Activated CD4-positive, alpha-beta T cell treated with anti-CD3 and anti-CD28 coated beads, Interleukin-2, amount 10 ng/mL, durations not matched to agents 7 days and 5 days (primary cell): ENCODE measurements around the gene BCL7A. TPM values are rescaled to one million over a fixed set of nuclear protein-coding genes. Genes with fewer than 3 reads are reported as not detected.

ENCODE experiments used
- CTCF ChIA-PET: fragments of 350-600 bp; sonication (Branson Sonifier 250); formaldehyde crosslinking; loops from one replicate; lab custom pipeline; 2021; ENCODE audit warnings: antibody characterized with exemption; lab: Charles Lee
- POLR2A ChIA-PET: fragments of 350-600 bp; sonication (Branson Sonifier 250); formaldehyde crosslinking; loops from one replicate; lab custom pipeline; 2021; ENCODE audit warnings: antibody characterized with exemption; lab: Charles Lee
- DNase-seq: peaks from one replicate; pipeline ENCODE4 v3.0.0-alpha.2; 2020
- H3K27ac Mint-ChIP-seq: one replicate; pipeline ENCODE4 v1.8.0; 2021; ENCODE audit warnings: mild to moderate bottlenecking, moderate library complexity, mixed read lengths
- H3K27me3 Mint-ChIP-seq: one replicate; pipeline ENCODE4 v1.8.0; 2021; ENCODE audit warnings: mixed read lengths
- H3K36me3 Mint-ChIP-seq: one replicate; pipeline ENCODE4 v1.8.0; 2021; ENCODE audit warnings: low read depth, mixed read lengths
- H3K4me1 Mint-ChIP-seq: one replicate; pipeline ENCODE4 v1.8.0; 2021; ENCODE audit warnings: mixed read lengths
- H3K4me3 Mint-ChIP-seq: one replicate; pipeline ENCODE4 v1.8.0; 2021; ENCODE audit warnings: mild to moderate bottlenecking, moderate library complexity, mixed read lengths
- H3K9me3 Mint-ChIP-seq: one replicate; pipeline ENCODE4 v1.8.0; 2021; ENCODE audit warnings: mixed read lengths
- total RNA-seq, 2 experiments: library from RNA; stranded (reverse); gene quantifications; one replicate each; pipeline ENCODE4 v1.2.3, GENCODE V29; 2021

BCL7A gene
- total RNA-seq, 2 experiments from 2014 or later, result 8.5 to 8.7 TPM

GRCh38 chr12:121989276-121990113 is 32.2 kb upstream of the BCL7A start:
- Mint-ChIP-seq H3K27ac (peak overlapping the region; percentile 55), H3K27me3 (no peaks in the 10 kb centered on the region)
- POLR2A ChIA-PET, result no interaction called here

GRCh38 chr12:121990114-121990647 is 31.5 kb upstream of the BCL7A start:
- POLR2A ChIA-PET, result no interaction called here
- DNase-seq, result no peak
- CTCF ChIA-PET, result interaction anchor here (0.7 to 0.9 kb wide), 2 partner anchors 10 to 24 kb away, joined by 3 read pairs; no protein-coding TSS in a partner anchor

More at GRCh38 chr12:121989276-121990113, 32.2 kb upstream of the BCL7A start:
- Mint-ChIP-seq H3K4me1 (peaks cover 9% of the 10 kb centered on the region), H3K9me3 (no peaks in the 10 kb centered on the region), H3K4me3 (no peak overlapping the region), H3K36me3 (no peaks in the 10 kb centered on the region)
- CTCF ChIA-PET, result interaction anchor here (0.7 to 0.9 kb wide), 2 partner anchors 9 to 25 kb away, joined by 3 read pairs; no protein-coding TSS in a partner anchor
- DNase-seq, result no peak

GRCh38 chr12:121990692-121991603 is 30.7 kb upstream of the BCL7A start:
- H3K9me3 Mint-ChIP-seq, result no peaks in the 10 kb centered on the region
- DNase-seq, result no peak
- CTCF ChIA-PET, result interaction anchor here (0.6 to 1.4 kb wide), 3 partner anchors 41 to 102 kb away, joined by 3 to 4 read pairs (median 3); partner anchors contain the start of gene PSMD9
- H3K27me3 Mint-ChIP-seq, result no peaks in the 10 kb centered on the region
- H3K4me3 Mint-ChIP-seq, result no peak overlapping the region
- peaks cover 9% of the 10 kb centered on the region for H3K4me1 Mint-ChIP-seq
- H3K36me3 Mint-ChIP-seq, result no peaks in the 10 kb centered on the region
- H3K27ac Mint-ChIP-seq, result no peak overlapping the region
- POLR2A ChIA-PET, result no interaction called here

More at GRCh38 chr12:121990114-121990647, 31.5 kb upstream of the BCL7A start:
- Mint-ChIP-seq H3K27ac (no peak overlapping the region), H3K36me3 (no peaks in the 10 kb centered on the region), H3K9me3 (no peaks in the 10 kb centered on the region), H3K27me3 (no peaks in the 10 kb centered on the region), H3K4me1 (peaks cover 9% of the 10 kb centered on the region), H3K4me3 (no peak overlapping the region)

- ChIA-PET CTCF (interaction anchor here (0.9 to 1.6 kb wide), 6 partner anchors 11 to 104 kb away, joined by 3 to 6 read pairs (median 4); partner anchors contain the start of genes CFAP251 and PSMD9), POLR2A (no interaction called here)
- H3K4me1 Mint-ChIP-seq, result peaks cover 9% of the 10 kb centered on the region
- no peaks in the 10 kb centered on the region for H3K9me3 Mint-ChIP-seq
- H3K27me3 Mint-ChIP-seq, result peaks cover 5% of the 10 kb centered on the region
- H3K27ac Mint-ChIP-seq, result peak overlapping the region; percentile 58
- peak; percentile 55 for DNase-seq
- no peak overlapping the region for H3K4me3 Mint-ChIP-seq
- no peaks in the 10 kb centered on the region for H3K36me3 Mint-ChIP-seq
Measured at GRCh38 chr12:121992059-121992879, 29.4 kb upstream of the BCL7A start.

- Mint-ChIP-seq H3K4me1 (peaks cover 9% of the 10 kb centered on the region), H3K36me3 (no peaks in the 10 kb centered on the region), H3K27ac (no peak overlapping the region), H3K9me3 (peaks cover 3% of the 10 kb centered on the region), H3K4me3 (no peak overlapping the region), H3K27me3 (peaks cover 10% of the 10 kb centered on the region)
- POLR2A ChIA-PET, result no interaction called here
- no peak for DNase-seq
- CTCF ChIA-PET, result no interaction called here
Measured at GRCh38 chr12:121996050-121996944, 25.4 kb upstream of the BCL7A start.

GRCh38 chr12:121996945-121997612 is 24.6 kb upstream of the BCL7A start:
- no peak overlapping the region for H3K27ac Mint-ChIP-seq
- CTCF ChIA-PET, result interaction anchor here (0.6 kb wide), 1 partner anchor 452 kb away, joined by 3 read pairs; no protein-coding TSS in a partner anchor

GRCh38 chr12:122001466-122002209 is 20.0 kb upstream of the BCL7A start:
- CTCF ChIA-PET, result interaction anchor here (1.6 kb wide), 1 partner anchor 121 kb away, joined by 4 read pairs; no protein-coding TSS in a partner anchor
- peaks cover 3% of the 10 kb centered on the region for H3K9me3 Mint-ChIP-seq
- peaks cover 17% of the 10 kb centered on the region for H3K27me3 Mint-ChIP-seq
- POLR2A ChIA-PET, result no interaction called here
- no peaks in the 10 kb centered on the region for H3K36me3 Mint-ChIP-seq
- no peak overlapping the region for H3K4me3 Mint-ChIP-seq
- no peak overlapping the region for H3K27ac Mint-ChIP-seq
- peaks cover 27% of the 10 kb centered on the region for H3K4me1 Mint-ChIP-seq
- DNase-seq, result no peak

More at GRCh38 chr12:121996945-121997612, 24.6 kb upstream of the BCL7A start:
- H3K27me3 Mint-ChIP-seq, result peaks cover 10% of the 10 kb centered on the region
- no peak overlapping the region for H3K4me3 Mint-ChIP-seq
- POLR2A ChIA-PET, result no interaction called here
- peaks cover 3% of the 10 kb centered on the region for H3K9me3 Mint-ChIP-seq
- no peaks in the 10 kb centered on the region for H3K36me3 Mint-ChIP-seq
- DNase-seq, result no peak
- peaks cover 6% of the 10 kb centered on the region for H3K4me1 Mint-ChIP-seq

GRCh38 chr12:122003651-122004611 is 17.8 kb upstream of the BCL7A start:
- Mint-ChIP-seq H3K36me3 (no peaks in the 10 kb centered on the region), H3K27me3 (peaks cover 15% of the 10 kb centered on the region), H3K4me3 (no peak overlapping the region), H3K4me1 (peaks cover 37% of the 10 kb centered on the region), H3K27ac (peak overlapping the region; percentile 38), H3K9me3 (peaks cover 3% of the 10 kb centered on the region)
- ChIA-PET CTCF (no interaction called here), POLR2A (no interaction called here)
- no peak for DNase-seq

GRCh38 chr12:122004633-122005071 is 17.0 kb upstream of the BCL7A start:
- H3K27ac Mint-ChIP-seq, result no peak overlapping the region
- H3K27me3 Mint-ChIP-seq, result peaks cover 13% of the 10 kb centered on the region
- ChIA-PET CTCF (no interaction called here), POLR2A (no interaction called here)
- H3K4me3 Mint-ChIP-seq, result no peak overlapping the region
- DNase-seq, result no peak
- no peaks in the 10 kb centered on the region for H3K36me3 Mint-ChIP-seq
- H3K4me1 Mint-ChIP-seq, result peaks cover 37% of the 10 kb centered on the region
- peaks cover under 1% of the 10 kb centered on the region for H3K9me3 Mint-ChIP-seq
